ENCODE results near the gene SLC44A2.
"Not testable (repeated sequence)": the region's sequence is repeated elsewhere in the genome, so short reads cannot be mapped to it uniquely, and the experiment has no call there.

SLC44A2 gene

DNA sequence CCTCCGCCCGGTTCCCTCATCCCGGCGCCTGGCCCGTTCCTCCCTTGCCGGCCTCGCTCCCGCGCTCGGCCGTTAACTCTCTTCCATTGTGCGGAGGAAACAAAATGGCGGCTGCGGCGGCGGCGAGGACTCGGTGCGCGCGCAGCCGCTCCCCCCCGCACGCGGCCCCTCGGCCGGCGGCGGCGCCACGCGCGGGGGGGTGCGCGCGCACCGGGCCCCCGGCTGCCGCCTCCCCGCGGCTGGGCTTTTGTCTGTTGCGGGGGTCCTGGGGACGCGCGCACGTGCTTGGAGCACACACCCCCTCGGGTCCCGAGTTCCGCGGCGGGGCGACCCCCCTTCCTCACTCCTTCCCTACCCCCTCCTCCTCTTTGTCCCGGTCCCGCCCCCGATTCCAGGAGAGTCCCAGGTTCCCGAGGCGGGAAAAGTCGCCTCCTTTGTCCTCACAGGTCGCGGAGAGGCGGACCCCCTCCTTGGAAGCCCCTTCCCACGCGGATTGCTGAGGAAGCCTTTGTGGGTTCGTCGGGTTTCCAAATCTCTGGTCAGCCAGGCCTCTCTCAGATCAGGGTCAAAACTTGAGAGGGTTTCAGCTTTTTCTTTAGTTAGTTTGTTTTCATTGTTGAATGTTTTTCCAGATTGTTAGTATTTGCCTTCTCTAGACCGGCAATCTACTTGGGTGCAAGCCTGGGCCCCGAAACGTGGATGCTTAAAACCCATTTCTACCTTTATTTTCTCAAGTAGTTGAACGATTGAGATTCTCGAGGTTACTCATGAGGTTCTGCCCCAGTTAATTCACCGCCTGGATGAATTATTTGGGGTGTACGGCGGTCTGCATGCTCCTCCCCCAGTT lies 29.5 kb downstream of the SLC44A2 start:
- TF ChIP-seq, protein P1, sequence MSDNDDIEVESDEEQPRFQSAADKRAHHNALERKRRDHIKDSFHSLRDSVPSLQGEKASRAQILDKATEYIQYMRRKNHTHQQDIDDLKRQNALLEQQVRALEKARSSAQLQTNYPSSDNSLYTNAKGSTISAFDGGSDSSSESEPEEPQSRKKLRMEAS (IDR thresholded peaks at IDR 0.05; ENCODE audit: low read depth, low read length): peak; percentile 89
- TF ChIP-seq, protein P2, sequence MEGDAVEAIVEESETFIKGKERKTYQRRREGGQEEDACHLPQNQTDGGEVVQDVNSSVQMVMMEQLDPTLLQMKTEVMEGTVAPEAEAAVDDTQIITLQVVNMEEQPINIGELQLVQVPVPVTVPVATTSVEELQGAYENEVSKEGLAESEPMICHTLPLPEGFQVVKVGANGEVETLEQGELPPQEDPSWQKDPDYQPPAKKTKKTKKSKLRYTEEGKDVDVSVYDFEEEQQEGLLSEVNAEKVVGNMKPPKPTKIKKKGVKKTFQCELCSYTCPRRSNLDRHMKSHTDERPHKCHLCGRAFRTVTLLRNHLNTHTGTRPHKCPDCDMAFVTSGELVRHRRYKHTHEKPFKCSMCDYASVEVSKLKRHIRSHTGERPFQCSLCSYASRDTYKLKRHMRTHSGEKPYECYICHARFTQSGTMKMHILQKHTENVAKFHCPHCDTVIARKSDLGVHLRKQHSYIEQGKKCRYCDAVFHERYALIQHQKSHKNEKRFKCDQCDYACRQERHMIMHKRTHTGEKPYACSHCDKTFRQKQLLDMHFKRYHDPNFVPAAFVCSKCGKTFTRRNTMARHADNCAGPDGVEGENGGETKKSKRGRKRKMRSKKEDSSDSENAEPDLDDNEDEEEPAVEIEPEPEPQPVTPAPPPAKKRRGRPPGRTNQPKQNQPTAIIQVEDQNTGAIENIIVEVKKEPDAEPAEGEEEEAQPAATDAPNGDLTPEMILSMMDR (IDR thresholded peaks at IDR 0.05; ENCODE audit: low read depth, low read length): no peak
- TF ChIP-seq MYC (IDR thresholded peaks at IDR 0.05; ENCODE audit: low read depth, low read length) (peak; percentile 88), POLR2A (IDR thresholded peaks at IDR 0.05; ENCODE audit: extremely low read depth, insufficient read length) (peak; percentile 74)
- DNase-seq (ENCODE audit: low read depth): peak; percentile 85
- peak overlapping the region; percentile 74 for H3K4me3 ChIP-seq (ENCODE audit: low read depth, low read length)

DNA sequence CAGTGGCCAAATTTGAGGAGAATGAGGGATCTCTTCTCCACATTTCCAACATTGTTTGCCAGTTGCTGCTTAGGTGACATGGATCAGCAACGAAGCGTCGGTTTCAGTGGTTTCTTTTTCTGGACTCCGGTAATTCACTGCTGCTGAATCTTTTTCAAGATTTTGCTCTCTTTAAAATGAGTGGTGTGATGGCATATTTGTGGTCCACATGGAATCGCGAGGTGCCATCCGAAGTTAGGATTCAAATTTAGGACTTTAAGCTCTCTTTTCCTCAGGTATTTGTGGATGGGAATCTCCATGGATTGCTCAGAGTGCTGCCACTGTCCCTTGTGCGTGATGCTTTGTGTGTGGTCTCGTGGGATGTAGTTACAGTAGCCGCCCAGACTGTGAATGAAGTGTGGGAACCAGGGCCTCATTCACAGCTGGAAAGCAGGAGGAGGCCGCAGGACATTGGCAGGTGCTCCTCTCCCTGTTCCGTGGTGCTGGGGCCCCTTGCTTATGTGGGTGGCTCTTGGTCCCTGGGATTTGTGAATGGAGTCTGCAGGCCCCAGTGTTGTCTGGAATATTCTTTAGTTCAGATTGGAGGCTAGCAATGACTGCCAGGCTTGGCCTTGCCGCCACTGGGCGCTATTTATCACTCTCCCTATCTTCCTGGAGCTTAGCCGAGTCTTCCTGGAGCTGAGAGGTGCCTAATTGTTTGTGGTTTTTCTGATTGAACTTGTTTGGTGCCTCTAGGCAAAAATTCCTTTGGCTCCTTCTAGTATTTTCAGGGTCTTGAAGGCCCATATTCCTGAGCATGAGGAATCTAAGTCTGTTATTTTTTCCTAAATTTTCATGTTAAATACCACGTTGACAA lies 30.3 kb downstream of the SLC44A2 start:
- peak; percentile 75 for DNase-seq (ENCODE audit: low read depth)
- TF ChIP-seq MYC (IDR thresholded peaks at IDR 0.05; ENCODE audit: low read depth, low read length) (no peak), POLR2A (IDR thresholded peaks at IDR 0.05; ENCODE audit: extremely low read depth, insufficient read length) (no peak)
- TF ChIP-seq, protein P2 (IDR thresholded peaks at IDR 0.05; ENCODE audit: low read depth, low read length): peak; percentile 44
- peak overlapping the region; percentile 74 for H3K4me3 ChIP-seq (ENCODE audit: low read depth, low read length)

DNA sequence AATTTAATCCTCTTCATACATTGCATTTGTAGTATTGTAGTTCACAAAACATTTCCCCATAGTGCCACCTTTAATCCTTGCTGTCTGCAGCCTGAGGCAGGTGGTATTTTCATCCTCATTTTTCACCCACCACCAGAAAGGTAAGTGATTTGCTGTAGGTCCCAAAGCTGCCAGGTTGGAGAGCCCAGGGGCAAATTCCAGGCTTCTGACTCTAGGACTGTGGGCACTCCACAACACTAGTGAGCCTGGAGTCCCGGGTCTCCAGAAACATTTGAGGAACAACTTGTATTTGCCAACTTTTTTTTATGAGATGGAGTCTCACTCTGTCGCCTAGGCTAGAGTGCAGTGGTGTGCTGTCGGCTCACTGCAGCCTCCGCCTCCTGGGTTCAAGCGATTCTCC lies 35.0 kb downstream of the SLC44A2 start:
- no peak for DNase-seq (ENCODE audit: low read depth)
- TF ChIP-seq POLR2A (IDR thresholded peaks at IDR 0.05; ENCODE audit: extremely low read depth, insufficient read length) (no peak), MYC (IDR thresholded peaks at IDR 0.05; ENCODE audit: low read depth, low read length) (no peak)
- TF ChIP-seq, protein P2 (IDR thresholded peaks at IDR 0.05; ENCODE audit: low read depth, low read length): no peak
- TF ChIP-seq, protein P1 (IDR thresholded peaks at IDR 0.05; ENCODE audit: low read depth, low read length): no peak
- no peak overlapping the region for H3K4me3 ChIP-seq (ENCODE audit: low read depth, low read length)

DNA sequence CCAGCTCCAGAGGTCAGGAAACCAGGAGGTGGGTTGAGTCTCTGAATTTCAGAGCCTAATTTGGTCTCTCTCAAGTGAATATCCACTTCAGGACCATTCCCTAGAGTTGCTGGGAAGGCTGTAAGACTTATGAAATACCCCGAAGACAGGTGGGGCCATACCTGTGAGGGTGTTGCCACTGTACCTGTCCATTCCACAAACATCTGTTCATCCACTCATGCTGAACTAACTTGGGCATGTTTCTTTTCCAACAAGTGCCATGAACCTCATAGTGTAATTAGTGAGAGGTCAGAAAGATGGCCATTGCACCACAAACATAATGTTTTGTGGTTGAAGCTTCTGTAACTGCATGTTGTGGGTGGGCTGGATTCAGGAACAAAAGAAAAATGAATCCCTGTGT lies 36.6 kb downstream of the SLC44A2 start:
- no peak for DNase-seq (ENCODE audit: low read depth)
- H3K4me3 ChIP-seq (ENCODE audit: low read depth, low read length): peak overlapping the region; percentile 14
- no peak for TF ChIP-seq MYC (IDR thresholded peaks at IDR 0.05; ENCODE audit: low read depth, low read length)
- TF ChIP-seq, protein P2 (IDR thresholded peaks at IDR 0.05; ENCODE audit: low read depth, low read length): no peak
- TF ChIP-seq, protein P1 (IDR thresholded peaks at IDR 0.05; ENCODE audit: low read depth, low read length): no peak
- no peak for TF ChIP-seq POLR2A (IDR thresholded peaks at IDR 0.05; ENCODE audit: extremely low read depth, insufficient read length)

DNA sequence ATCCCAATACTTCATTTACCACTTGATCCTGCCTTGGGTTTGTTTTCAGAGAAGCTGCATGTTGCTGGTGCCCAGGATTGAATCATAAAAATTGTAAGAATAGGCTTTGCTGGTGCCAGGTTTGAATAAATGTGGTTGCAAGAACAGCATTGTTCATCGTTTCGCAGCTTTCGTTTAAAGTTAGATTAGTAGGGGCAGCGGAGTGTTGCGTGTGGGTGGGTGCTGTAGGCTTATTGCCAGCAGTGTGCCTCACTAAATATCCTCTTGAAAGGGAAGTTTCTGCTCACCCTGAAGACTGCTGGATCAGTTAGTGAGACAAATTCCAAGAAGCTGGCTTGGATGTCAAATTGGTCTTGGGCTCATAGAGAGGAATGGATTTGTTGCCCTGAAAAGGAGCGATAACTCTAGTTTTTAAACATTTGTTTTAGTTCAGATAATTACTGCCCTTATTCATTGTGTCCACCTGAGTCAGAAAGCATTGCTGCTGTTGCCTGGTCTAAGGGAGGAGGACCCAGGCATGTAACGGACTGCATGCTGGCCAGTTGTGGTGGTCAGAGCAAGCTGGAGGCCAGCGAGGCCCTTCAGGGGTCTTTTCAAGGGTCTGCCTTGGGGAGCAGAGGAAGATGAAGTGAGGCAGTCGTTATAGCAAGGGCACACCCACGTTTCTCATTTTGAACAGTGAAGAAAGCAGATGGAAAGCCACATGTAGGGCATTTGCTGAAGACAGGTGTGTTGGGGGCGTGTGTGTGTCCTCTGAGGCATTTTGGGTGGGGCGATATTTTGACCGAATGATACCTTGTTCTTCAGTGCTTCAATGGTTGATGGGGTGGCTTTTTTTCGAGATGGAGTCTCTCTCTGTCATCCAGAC lies 37.3 kb downstream of the SLC44A2 start:
- no peak for DNase-seq (ENCODE audit: low read depth)

DNA sequence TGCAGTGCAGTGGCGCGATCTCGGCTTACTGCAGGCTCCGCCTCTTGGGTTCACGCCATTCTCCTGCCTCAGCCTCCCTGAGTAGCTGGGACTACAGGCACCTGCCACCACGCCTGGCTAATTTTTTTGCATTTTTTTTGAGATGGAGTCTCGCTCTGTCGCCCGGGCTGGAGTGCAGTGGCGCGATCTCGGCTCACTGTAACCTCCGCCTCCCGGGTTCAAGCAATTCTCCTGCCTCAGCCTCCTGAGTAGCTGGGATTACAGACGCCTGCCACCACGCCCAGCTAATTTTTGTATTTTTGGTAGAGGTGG lies 37.9 kb downstream of the SLC44A2 start:
- DNase-seq (ENCODE audit: low read depth); H3K4me3 ChIP-seq (ENCODE audit: low read depth, low read length): not testable (repeated sequence)

More for the DNA sequence above, 37.3 kb downstream of the SLC44A2 start:
- TF ChIP-seq, protein P2 (IDR thresholded peaks at IDR 0.05; ENCODE audit: low read depth, low read length): no peak
- TF ChIP-seq MYC (IDR thresholded peaks at IDR 0.05; ENCODE audit: low read depth, low read length) (no peak), POLR2A (IDR thresholded peaks at IDR 0.05; ENCODE audit: extremely low read depth, insufficient read length) (no peak)
- TF ChIP-seq, protein P1 (IDR thresholded peaks at IDR 0.05; ENCODE audit: low read depth, low read length): no peak
- H3K4me3 ChIP-seq (ENCODE audit: low read depth, low read length): no peak overlapping the region
